ENCODE measurements around the gene CCND3.
A peak's percentile ranks its signal among the peaks of the same experiment; 100 is the strongest.

Gene CCND3

DNA sequence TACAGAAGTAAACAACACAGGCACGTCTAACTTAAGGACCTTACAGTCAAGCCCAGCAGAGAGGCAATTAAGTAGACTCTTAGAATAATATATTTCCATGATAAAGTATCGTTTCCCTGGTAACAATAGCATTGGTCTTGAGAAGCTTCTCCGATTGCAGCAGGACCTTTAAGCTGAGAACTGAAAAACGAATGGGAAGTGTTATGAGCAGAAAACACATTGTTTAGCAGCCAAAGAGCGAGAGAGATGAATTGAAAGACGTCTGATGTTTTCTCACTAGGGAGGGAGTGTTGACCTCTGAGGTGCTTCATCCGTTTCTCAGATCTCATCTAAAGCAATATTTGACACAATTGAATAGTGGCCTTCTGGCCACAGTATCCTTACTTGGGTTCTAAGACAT is 19.5 kb downstream of the CCND3 start:
- Histone ChIP-seq H3K79me2 (ENCODE audit: insufficient read depth, low read length) (peaks cover 75% of the 10 kb centered on the region), H3K9ac (ENCODE audit: low read depth, low read length, poor library complexity, severe bottlenecking) (peak overlapping the region; percentile 86), H3K27me3 (ENCODE audit: insufficient read depth, low read length, poor library complexity, severe bottlenecking) (no peaks in the 10 kb centered on the region), H3F3A (ENCODE audit: low read depth) (no peaks in the 10 kb centered on the region), H2AFZ (ENCODE audit: low read length) (no peak overlapping the region), H3K9me2 (replicated peaks; ENCODE audit: low read depth, low read length) (no peaks in the 10 kb centered on the region), H3K36me3 (ENCODE audit: insufficient read depth, low read length) (peaks cover 3% of the 10 kb centered on the region; the same call in 1 of the 2 replicates), H3K4me2 (ENCODE audit: low read depth, low read length, poor library complexity, severe bottlenecking) (peak overlapping the region; percentile 93), H3K4me3 (ENCODE audit: low read length, poor library complexity, severe bottlenecking) (peak overlapping the region; percentile 80), H3K4me1 (ENCODE audit: insufficient read depth, low read length, poor library complexity, severe bottlenecking) (peaks cover 48% of the 10 kb centered on the region), H4K20me1 (ENCODE audit: insufficient read depth, low read length, poor library complexity, severe bottlenecking) (peaks cover 31% of the 10 kb centered on the region), H3K9me3 (ENCODE audit: insufficient read depth, low read depth, low read length) (no peaks in the 10 kb centered on the region)
- TF ChIP-seq, protein P1, sequence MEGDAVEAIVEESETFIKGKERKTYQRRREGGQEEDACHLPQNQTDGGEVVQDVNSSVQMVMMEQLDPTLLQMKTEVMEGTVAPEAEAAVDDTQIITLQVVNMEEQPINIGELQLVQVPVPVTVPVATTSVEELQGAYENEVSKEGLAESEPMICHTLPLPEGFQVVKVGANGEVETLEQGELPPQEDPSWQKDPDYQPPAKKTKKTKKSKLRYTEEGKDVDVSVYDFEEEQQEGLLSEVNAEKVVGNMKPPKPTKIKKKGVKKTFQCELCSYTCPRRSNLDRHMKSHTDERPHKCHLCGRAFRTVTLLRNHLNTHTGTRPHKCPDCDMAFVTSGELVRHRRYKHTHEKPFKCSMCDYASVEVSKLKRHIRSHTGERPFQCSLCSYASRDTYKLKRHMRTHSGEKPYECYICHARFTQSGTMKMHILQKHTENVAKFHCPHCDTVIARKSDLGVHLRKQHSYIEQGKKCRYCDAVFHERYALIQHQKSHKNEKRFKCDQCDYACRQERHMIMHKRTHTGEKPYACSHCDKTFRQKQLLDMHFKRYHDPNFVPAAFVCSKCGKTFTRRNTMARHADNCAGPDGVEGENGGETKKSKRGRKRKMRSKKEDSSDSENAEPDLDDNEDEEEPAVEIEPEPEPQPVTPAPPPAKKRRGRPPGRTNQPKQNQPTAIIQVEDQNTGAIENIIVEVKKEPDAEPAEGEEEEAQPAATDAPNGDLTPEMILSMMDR (conservative IDR thresholded peaks at IDR 0.05; ENCODE audit: low read length), result no peak
- TF ChIP-seq EZH2phosphoT487 (IDR thresholded peaks at IDR 0.05; ENCODE audit: borderline replicate concordance), result no peak

DNA sequence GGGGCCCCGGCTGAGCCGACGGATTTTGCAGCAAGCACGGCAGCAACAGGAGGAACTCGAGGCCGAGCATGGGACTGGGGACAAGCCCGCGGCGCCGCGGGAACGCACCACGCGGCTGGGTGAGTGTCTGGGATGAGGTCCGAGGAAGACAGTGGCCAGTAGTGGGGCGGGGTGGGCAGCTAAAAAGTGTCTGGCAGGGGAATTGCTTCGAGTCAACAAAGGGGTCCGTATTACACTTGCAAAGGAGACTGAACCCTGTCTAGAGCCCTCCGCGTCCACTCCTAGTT is 20.0 kb downstream of the CCND3 start:
- Histone ChIP-seq H3K9me2 (replicated peaks; ENCODE audit: low read depth, low read length) (no peaks in the 10 kb centered on the region), H3K9ac (ENCODE audit: low read depth, low read length, poor library complexity, severe bottlenecking) (peak overlapping the region; percentile 86), H3K4me2 (ENCODE audit: low read depth, low read length, poor library complexity, severe bottlenecking) (peak overlapping the region; percentile 93), H3K36me3 (ENCODE audit: insufficient read depth, low read length) (no peaks in the 10 kb centered on the region), H3K4me3 (ENCODE audit: low read length, poor library complexity, severe bottlenecking) (peak overlapping the region; percentile 80), H2AFZ (ENCODE audit: low read length) (peak overlapping the region; percentile 86), H3F3A (ENCODE audit: low read depth) (no peaks in the 10 kb centered on the region), H3K4me1 (ENCODE audit: insufficient read depth, low read length, poor library complexity, severe bottlenecking) (peaks cover 48% of the 10 kb centered on the region), H3K9me3 (ENCODE audit: insufficient read depth, low read depth, low read length) (no peaks in the 10 kb centered on the region), H4K20me1 (ENCODE audit: insufficient read depth, low read length, poor library complexity, severe bottlenecking) (peaks cover 31% of the 10 kb centered on the region), H3K79me2 (ENCODE audit: insufficient read depth, low read length) (peaks cover 73% of the 10 kb centered on the region), H3K27me3 (ENCODE audit: insufficient read depth, low read length, poor library complexity, severe bottlenecking) (no peaks in the 10 kb centered on the region)
- TF ChIP-seq, protein P1 (conservative IDR thresholded peaks at IDR 0.05; ENCODE audit: low read length), result no peak
- no peak for TF ChIP-seq EZH2phosphoT487 (IDR thresholded peaks at IDR 0.05; ENCODE audit: borderline replicate concordance)

DNA sequence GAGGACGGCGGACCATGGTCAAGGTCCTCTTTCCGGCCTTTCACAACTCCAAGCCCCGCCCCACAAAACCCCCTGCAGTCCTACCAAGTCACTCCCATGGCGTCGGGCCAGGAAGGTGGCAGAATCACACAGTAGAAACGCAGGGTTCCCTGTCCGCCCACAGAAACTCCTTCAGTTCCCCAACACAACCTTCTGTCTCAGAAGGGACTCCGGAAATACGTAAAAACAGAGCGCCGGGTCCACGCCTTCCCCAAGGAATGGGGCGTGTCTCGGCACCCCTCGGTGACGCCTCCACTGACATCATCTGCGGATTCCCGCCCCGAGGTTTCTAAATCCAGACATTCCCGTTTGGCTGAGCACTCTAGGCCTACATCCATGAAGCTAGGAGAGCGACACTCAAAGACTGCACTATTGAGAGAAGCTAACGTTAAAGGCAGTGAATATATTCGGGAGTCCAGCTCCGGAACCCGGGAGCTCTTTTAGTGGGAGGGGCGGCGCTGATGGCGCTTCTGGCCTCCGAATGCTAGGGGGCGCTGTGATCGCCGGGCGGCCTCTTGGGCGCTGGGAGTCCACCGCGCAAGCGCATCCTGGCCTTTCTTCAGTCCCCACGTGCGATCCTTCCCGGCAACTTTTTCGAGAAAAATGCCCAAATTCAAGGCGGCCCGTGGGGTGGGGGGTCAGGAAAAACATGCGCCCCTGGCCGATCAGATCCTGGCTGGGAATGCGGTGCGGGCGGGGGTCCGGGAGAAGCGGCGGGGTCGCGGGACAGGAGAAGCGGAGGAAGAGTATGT is 20.5 kb downstream of the CCND3 start, which contains the start of the genes BYSL and MED20:
TSS of gene BYSL (plus strand) at position 579 of the 791 bp plus-strand sequence. CDS start at position 643, 64 bp downstream.
TSS of gene MED20 (minus strand) at position 219 of the 791 bp plus-strand sequence. CDS start at position 98, 121 bp downstream.
- Histone ChIP-seq H3F3A (ENCODE audit: low read depth) (no peaks in the 10 kb centered on the region), H3K9ac (ENCODE audit: low read depth, low read length, poor library complexity, severe bottlenecking) (peak within 1 kb of the TSS; percentile 86), H3K9me2 (replicated peaks; ENCODE audit: low read depth, low read length) (no peaks in the 10 kb centered on the region), H3K27me3 (ENCODE audit: insufficient read depth, low read length, poor library complexity, severe bottlenecking) (no peaks in the 10 kb centered on the region), H3K36me3 (ENCODE audit: insufficient read depth, low read length) (no peaks in the 10 kb centered on the region), H3K4me3 (ENCODE audit: low read length, poor library complexity, severe bottlenecking) (peak within 1 kb of the TSS; percentile 80), H2AFZ (ENCODE audit: low read length) (peak within 1 kb of the TSS; percentile 86), H3K4me2 (ENCODE audit: low read depth, low read length, poor library complexity, severe bottlenecking) (peak within 1 kb of the TSS; percentile 100), H3K4me1 (ENCODE audit: insufficient read depth, low read length, poor library complexity, severe bottlenecking) (peaks cover 48% of the 10 kb centered on the region), H4K20me1 (ENCODE audit: insufficient read depth, low read length, poor library complexity, severe bottlenecking) (peaks cover 31% of the 10 kb centered on the region), H3K9me3 (ENCODE audit: insufficient read depth, low read depth, low read length) (no peaks in the 10 kb centered on the region), H3K79me2 (ENCODE audit: insufficient read depth, low read length) (peaks cover 75% of the 10 kb centered on the region)
- no peak for TF ChIP-seq EZH2phosphoT487 (IDR thresholded peaks at IDR 0.05; ENCODE audit: borderline replicate concordance)
- TF ChIP-seq, protein P1 (conservative IDR thresholded peaks at IDR 0.05; ENCODE audit: low read length), result peak; percentile 87

All from Loucy (cell line).